HepG2 (cell line): Measurements from ENCODE around the gene CDV3.

Experiments
- ETV5 ChIP-seq: IDR thresholded peaks from 2 replicates; pipeline ENCODE4 v1.6.1; 2018; ENCODE audit warnings: missing biosample characterization, missing genetic modification reagents, inconsistent platforms, borderline replicate concordance
- FOSL1 ChIP-seq: sonication (generic); formaldehyde crosslinking; IDR thresholded peaks from 2 replicates; pipeline ENCODE4 v1.9.0; 2021; ENCODE audit warnings: missing genetic modification reagents, borderline replicate concordance
- GMEB1 ChIP-seq: sonication (generic); formaldehyde crosslinking; IDR thresholded peaks from 2 replicates; pipeline ENCODE4 v1.5.1; 2020; ENCODE audit warnings: missing genetic modification reagents, mild to moderate bottlenecking, borderline replicate concordance
- ZNF850 ChIP-seq: sonication (generic); formaldehyde crosslinking; conservative IDR thresholded peaks from 2 replicates; pipeline ENCODE4 v1.9.0; 2021; ENCODE audit warnings: mild to moderate bottlenecking, missing genetic modification reagents

GRCh38 chr3:133608388-133608787 lies 34.9 kb downstream of the CDV3 start:
- TF ChIP-seq GMEB1 (CRISPR knock-in tag) = no peak
- no peak for TF ChIP-seq ZNF850 (CRISPR knock-in tag)
- no peak for TF ChIP-seq ETV5 (CRISPR knock-in tag)
- no peak for TF ChIP-seq FOSL1
